Nephron (organoid): ENCODE results near the gene SETD4.

Experiments used
- H3K27ac Mint-ChIP-seq, 3 experiments: 2 replicates each; pipeline ENCODE4 v1.8.0; 2020; ENCODE audit warnings: mixed read lengths in 3 of 3, mild to moderate bottlenecking in 2 of 3, moderate library complexity in 1 of 3
- H3K27me3 Mint-ChIP-seq: 2 replicates; pipeline ENCODE4 v1.8.0; 2021; ENCODE audit warnings: low read depth, mild to moderate bottlenecking, moderate library complexity, mixed read lengths
- H3K36me3 Mint-ChIP-seq: 2 replicates; pipeline ENCODE4 v1.8.0; 2020; ENCODE audit warnings: low read depth, mixed read lengths
- H3K4me1 Mint-ChIP-seq: 2 replicates; pipeline ENCODE4 v1.8.0; 2020; ENCODE audit warnings: mixed read lengths
- H3K4me3 Mint-ChIP-seq, 3 experiments: 2 replicates each; pipeline ENCODE4 v1.8.0; 2020; ENCODE audit warnings: mild to moderate bottlenecking in 3 of 3, mixed read lengths in 3 of 3, moderate library complexity in 2 of 3
- H3K9me3 Mint-ChIP-seq: 2 replicates; pipeline ENCODE4 v1.8.0; 2020; ENCODE audit warnings: mixed read lengths
- CTCF ChIP-seq, 3 experiments: fragments of 200-600 bp; sonication (generic); IDR thresholded peaks; one replicate each; pipeline ENCODE4 v1.5.0; 2021; ENCODE audit warnings: antibody characterized with exemption in 3 of 3; ENCODE audit not compliant: unreplicated experiment in 3 of 3

SETD4 gene

GRCh38 chr21:36082237-36082664, 21.9 kb upstream of the SETD4 start:
- H3K4me3 Mint-ChIP-seq: no peak overlapping the region
- peaks cover 3% of the 10 kb centered on the region for H3K4me1 Mint-ChIP-seq
- H3K27ac Mint-ChIP-seq: no peak overlapping the region
- no peak for TF ChIP-seq CTCF (IDR thresholded peaks at IDR 0.05; ENCODE audit: unreplicated experiment in 3 of 3)
- peaks cover 8% of the 10 kb centered on the region for H3K27me3 Mint-ChIP-seq
- H3K36me3 Mint-ChIP-seq: no peaks in the 10 kb centered on the region
- H3K9me3 Mint-ChIP-seq: peaks cover 2% of the 10 kb centered on the region

GRCh38 chr21:36080386-36080785, 20.1 kb upstream of the SETD4 start:
- H3K27ac Mint-ChIP-seq: no peak overlapping the region
- peaks cover 2% of the 10 kb centered on the region for H3K9me3 Mint-ChIP-seq
- H3K4me1 Mint-ChIP-seq: no peaks in the 10 kb centered on the region
- no peak overlapping the region for H3K4me3 Mint-ChIP-seq
- no peak for TF ChIP-seq CTCF (IDR thresholded peaks at IDR 0.05; ENCODE audit: unreplicated experiment in 3 of 3)
- no peaks in the 10 kb centered on the region for H3K36me3 Mint-ChIP-seq
- H3K27me3 Mint-ChIP-seq: peaks cover 11% of the 10 kb centered on the region

- Mint-ChIP-seq H3K27ac (no peak overlapping the region), H3K4me3 (no peak overlapping the region), H3K36me3 (no peaks in the 10 kb centered on the region), H3K4me1 (no peaks in the 10 kb centered on the region), H3K27me3 (peaks cover 12% of the 10 kb centered on the region), H3K9me3 (peaks cover 2% of the 10 kb centered on the region)
- TF ChIP-seq CTCF (IDR thresholded peaks at IDR 0.05; ENCODE audit: unreplicated experiment in 3 of 3): no peak
These were observed 19.3 kb upstream of the SETD4 start for GRCh38 chr21:36079671-36080070.

GRCh38 chr21:36079010-36079649, 18.8 kb upstream of the SETD4 start:
- Mint-ChIP-seq H3K4me3 (no peak overlapping the region), H3K27me3 (peaks cover 12% of the 10 kb centered on the region), H3K27ac (no peak overlapping the region), H3K4me1 (no peaks in the 10 kb centered on the region), H3K9me3 (peaks cover 2% of the 10 kb centered on the region), H3K36me3 (no peaks in the 10 kb centered on the region)
- no peak for TF ChIP-seq CTCF (IDR thresholded peaks at IDR 0.05; ENCODE audit: unreplicated experiment in 3 of 3)

- no peaks in the 10 kb centered on the region for H3K4me1 Mint-ChIP-seq
- H3K9me3 Mint-ChIP-seq: peaks cover 2% of the 10 kb centered on the region
- H3K27me3 Mint-ChIP-seq: peaks cover 12% of the 10 kb centered on the region
- H3K36me3 Mint-ChIP-seq: no peaks in the 10 kb centered on the region
- no peak overlapping the region for H3K27ac Mint-ChIP-seq
- H3K4me3 Mint-ChIP-seq: no peak overlapping the region
- no peak for TF ChIP-seq CTCF (IDR thresholded peaks at IDR 0.05; ENCODE audit: unreplicated experiment in 3 of 3)
These were observed 17.4 kb upstream of the SETD4 start for GRCh38 chr21:36077758-36078157.
